ENCODE results near the gene ADRB2.

Gene ADRB2

DNA sequence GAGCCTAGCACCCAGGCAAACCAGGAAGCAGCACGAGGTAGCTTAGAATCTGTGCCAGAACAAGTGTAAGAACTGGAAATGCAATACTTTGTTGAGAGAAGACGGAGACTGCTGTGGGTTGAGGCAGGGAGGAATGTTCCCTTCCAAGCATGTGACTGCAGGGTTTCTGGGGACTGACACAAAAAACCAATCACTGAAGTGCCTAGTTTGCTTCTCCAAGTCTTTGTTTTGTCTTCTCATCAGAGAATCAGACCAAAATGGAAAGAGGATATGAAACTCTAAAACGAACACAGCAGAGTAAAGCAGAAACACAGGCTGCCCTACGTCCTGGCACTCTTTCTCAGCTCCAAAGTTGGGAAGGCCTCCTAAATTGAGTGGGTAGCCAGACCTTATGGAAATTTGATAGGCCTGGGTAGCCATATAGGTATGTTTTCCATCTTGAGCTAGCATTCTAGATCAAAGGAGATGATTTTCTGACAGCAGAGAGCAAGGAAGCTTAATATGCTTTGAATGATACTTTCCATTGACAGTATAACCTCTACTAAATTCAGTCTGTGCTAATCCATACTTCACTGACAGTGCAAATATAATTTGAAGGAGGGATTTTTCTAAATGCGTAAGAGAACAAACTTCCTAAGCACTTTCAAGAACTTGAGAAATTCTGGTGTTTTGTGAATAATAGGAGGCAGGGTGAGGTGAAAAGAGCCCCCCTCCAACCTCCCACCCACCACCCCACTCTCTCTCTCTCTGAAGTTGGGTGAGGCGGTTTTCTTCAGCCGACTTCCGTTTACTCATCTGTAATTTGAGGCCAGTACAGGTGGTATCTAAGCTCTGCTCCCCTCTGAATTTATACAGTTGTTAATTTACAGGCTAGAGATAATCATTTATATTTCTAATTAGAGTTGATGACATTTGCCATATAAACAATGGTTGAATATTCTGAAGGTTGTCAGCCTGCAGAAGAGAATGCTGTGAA is 5.5 kb downstream of the ADRB2 start:
- no peak for DNase-seq (ENCODE audit: low read depth, low spot score)

DNA sequence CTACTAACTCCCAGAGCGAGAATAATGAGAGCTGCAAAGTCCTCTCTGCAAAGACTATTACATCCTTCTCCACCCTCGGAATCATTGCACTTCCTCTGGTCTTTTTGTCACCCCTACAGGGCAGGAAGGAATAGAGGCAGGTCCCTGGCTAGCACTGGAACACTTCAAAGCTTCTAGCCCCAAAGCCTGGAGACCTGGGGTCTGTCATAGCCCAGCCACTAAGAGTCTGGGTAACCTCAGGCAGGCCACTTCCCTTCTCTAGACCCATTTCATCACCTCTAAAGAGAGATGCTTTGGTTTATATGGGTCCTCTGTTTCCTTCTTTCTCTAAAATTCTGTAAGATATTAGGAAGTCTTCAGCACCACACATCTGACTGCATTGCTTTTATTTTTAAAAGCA is 6.7 kb downstream of the ADRB2 start:
- no peak for DNase-seq (ENCODE audit: low read depth, low spot score)

DNA sequence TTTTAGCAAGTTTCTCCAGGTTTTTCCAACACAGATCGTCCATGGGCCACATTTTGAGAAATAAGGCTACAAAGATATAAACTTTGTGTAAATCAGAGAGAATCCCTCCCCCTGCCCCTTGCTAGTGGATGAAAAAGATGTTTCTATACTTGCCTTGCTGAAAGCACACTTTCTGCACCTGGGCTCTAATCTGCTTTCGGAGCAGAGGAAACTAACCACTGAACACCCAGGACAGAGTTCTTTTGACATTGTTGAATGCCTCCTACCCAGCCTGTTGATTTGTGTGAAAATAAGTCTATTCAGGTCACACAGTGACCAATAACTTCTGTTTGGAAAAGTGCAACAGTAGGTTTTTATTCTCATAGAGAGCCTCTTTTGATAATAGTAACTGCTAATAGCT is 7.5 kb downstream of the ADRB2 start:
- no peak for DNase-seq (ENCODE audit: low read depth, low spot score)

DNA sequence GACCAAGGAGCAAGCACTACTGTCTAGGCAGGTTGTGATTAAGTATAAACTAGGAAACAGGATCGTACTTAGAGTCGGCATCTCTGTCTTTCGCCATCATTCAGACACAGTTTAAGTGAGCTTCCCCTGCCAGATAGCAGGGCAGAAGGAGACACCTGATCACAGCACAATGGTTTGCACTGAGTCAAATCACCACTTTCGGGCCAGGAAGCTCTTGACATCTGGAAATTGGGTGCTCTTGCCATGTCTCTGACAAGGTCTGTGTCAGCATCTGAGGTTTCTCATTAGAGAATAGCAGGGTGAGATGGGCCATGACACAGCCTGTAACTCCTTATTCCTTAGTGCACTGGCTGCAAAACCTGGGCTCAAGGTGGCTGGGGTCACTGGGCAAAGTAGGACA is 8.3 kb downstream of the ADRB2 start:
- DNase-seq (ENCODE audit: low read depth, low spot score): no peak

DNA sequence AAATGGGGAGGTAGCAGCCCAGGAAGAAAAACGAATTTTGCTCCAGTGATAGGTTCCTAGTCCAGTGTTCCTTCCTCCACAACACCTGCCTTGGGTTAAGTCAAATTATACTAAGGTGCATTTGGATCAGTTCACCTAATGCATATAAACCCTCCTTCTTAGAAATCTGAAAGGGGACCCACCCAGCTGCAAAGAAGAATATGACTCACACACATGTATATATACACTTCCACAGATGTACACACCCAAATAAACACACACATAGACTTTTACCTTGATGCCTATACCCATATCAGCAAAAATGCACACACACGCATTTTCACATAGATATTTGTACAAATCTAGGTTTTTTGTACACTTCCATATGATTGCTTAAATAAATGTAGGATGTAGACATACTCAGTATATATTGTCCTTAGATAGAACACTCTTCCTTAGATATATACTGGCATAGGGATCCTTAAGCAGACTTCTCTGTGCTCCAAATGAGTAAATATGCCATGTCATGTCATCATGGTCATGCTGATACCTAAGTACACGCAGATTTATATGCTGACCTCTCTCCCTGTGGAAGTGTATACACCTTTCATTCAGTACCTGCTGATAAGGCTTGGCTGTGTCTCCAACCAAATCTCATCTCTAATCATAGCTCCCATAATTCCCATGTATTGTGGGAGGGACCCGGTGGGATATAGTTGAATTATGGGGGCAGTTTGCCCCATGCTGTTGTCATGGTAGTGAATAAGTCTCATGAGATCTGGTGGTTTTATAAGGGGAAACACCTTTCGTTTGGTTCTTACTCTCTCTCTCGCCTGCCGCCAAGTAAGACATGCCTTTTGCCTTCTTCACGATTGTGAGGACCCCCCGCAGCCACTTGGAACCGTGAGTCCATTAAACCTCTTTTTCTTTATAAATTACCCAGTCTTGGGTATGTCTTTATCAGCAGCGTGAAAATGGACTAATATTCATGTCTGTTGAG is 10.2 kb downstream of the ADRB2 start:
- DNase-seq (ENCODE audit: low read depth, low spot score): no peak

DNA sequence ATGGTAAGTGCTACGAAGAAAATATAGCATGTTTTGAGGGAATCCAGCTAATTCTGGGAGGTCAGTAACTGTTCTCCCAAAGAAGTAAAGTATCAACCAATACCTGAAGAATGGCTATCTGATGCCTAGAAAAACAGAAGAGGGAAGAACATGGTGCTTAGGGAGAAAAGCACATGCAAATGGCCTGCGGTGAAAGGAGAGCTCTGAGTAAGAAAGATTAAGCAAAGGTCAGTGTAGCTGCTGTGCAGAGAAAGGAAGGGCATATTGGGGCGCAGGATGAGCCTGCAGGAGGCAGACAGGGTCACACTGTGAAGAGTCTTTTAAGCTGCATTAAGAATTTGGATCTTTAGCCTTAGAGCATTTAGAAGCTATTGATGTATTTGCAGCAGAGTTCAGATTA is 11.0 kb downstream of the ADRB2 start:
- no peak for DNase-seq (ENCODE audit: low read depth, low spot score)

DNA sequence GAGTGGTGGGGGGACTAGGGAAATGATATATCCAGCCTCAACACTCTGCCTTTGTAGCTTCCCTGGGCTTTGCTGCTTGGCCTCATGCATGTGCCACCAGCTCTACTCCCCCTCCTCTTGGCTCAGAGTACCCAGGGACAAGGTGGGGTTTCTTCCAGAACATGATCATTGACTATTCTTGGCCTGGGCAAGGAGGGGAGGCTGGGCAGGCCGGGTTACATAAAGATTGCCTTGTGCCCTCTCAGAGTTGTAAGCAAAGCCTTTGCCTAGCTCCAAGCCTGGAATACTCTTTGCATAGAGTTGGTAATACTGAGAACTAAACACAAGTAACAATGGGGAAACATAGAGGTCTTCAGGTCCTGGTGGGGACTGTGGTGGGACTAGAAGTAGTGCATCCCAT is 11.9 kb downstream of the ADRB2 start:
- DNase-seq (ENCODE audit: low read depth, low spot score): no peak

DNA sequence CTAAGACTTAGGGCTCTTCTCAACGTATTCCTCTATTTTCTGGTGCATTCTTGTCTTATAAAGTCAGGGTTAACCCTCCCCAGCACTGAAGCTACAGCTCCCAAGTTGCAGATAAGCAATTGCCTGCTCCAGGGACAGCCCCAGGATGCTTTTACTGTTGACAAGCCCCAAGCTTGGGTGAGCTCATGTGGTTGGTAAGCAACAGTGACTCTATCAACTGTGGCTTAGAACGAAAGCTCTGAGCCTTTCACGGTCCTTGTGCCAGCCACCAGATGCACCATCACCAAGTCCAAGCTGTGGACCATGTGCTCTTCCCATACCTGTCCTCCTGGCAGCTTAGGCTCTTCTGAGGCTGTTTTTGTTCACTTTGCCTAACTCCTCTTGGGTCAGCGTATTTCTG is 13.5 kb downstream of the ADRB2 start:
- DNase-seq (ENCODE audit: low read depth, low spot score): no peak

DNA sequence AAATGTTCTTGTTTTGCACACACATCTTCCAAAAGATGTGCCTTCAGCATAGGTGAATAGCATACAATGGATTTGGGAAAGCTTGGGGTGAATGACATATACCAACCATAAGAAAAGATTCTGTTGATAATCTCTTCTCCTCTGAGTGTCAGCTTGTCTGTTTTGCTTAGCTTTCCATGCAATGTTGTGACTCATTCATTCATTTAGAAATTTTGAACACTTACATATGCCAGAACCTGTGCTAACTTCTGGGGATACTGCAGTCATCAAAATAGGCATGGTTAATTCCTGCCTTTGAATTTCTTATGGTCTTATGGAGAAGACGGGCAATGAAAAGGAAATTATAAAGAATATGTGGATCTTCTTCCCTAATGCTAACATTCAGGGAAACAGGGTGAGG is 14.1 kb downstream of the ADRB2 start:
- DNase-seq (ENCODE audit: low read depth, low spot score): no peak

DNA sequence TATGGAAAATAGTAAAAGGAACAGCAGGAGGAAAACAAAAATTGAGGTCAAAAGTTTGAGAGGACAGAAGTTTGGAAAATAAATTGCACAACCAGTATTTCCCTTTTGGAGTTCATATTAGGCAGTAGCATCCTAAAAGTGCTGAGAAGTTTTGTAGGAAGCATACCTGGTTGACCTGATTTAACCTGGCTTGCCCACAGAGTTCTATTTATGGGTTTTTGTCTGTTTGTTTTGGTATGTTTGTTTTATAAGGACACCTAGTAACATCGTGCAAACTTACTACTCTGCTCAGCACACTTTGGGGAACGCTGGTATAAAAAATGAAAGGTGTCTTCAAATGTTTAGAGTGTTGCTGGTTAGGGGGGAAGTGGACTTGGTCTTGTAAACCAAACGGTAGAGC is 15.1 kb downstream of the ADRB2 start:
- DNase-seq (ENCODE audit: low read depth, low spot score): no peak

DNA sequence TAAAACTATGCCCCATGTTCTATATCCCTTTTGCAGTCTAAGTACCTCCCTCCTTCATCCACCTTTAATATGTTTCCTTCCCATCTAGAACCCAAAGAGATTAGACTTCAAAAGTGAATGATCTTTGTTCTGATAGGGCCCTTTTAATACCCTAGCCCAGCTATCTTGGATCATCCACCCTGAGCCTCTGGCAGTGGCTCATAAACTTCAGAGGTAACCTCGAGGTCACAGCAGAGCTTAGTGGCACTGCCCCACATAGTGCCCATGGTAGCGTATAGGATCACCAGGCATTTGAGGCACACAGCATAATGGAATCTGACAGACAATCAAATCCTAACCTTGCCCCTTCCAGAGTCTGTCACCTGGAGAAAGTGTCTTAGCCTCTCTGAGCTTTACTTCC is 15.8 kb downstream of the ADRB2 start:
- no peak for DNase-seq (ENCODE audit: low read depth, low spot score)

DNA sequence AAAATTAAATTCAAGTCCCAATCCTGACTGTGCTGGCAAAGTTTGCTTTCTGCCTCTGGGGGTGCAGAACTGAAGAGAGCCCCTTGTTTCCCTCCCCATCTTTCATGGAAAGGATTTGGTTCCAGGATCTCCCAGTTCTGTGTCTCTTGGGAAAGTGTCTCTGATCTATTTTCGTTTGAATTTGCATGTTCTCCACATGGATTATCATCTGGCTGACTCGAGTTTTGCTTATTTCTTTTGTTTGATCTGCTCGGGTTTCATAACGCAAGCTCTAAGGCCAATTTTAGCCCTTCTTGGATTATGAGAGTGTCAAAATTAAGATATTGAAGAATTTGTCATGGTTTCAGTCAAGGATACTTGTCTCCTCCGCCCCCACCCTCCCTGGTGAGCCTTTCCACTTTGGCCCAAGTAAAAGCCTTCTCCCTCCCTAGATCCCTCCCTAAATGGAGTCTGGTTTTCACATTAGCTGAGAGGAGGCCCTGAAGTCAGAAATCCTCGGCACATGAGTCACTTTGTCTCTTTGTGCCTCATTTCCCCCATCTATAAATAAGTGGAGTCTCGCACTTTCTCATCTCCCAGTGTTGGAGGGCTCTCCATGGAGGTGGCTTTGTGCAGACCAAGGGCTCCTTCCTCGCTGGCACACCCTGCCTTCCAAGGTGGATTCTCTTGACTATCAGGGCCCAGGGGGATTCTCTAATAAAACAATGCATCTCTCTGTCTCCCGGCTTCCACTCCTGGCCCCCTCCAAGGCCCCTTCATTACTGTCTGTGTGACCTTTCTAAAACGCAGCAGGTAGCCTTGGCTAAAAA is 17.3 kb downstream of the ADRB2 start:
- no peak for DNase-seq (ENCODE audit: low read depth, low spot score)

DNA sequence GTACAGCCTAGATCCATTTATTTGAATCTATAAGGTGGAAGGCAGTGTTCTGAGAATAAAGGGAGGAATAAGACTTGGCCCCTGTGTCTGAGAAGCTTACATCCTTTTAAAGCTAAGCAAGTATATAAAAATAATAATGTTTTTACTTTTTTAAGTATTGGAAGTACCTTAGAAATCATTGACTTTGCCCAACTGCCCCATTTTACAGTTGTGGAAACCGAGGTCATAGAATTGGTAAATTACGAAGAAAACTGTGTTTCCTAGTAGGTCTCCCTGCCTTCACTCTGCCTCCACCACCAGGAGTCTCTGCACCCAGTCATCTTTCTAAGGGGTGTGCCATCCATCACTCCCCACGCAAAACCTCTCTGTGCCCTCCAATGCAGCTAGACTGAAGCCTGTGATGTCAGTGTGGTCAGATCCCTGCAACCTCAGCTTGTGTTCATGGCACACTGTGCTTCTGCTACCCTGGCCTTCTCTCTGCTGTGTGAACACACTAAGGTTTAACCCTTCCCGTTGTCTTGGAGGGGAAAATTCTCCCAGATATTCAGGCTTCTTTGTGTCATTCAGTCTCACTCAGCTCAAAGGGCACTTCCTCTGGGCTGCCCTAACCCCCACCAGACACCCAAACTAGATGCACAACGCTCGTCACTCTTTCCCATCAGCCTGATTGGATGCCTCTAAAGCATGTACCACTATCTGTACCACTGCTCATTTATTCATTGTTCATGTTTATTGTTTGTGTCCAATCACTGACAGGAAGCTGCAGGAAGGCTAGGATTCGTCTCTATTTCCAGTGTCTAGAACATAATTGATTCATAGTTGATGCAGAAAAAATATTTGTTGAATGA is 18.2 kb downstream of the ADRB2 start:
- no peak for DNase-seq (ENCODE audit: low read depth, low spot score)

DNA sequence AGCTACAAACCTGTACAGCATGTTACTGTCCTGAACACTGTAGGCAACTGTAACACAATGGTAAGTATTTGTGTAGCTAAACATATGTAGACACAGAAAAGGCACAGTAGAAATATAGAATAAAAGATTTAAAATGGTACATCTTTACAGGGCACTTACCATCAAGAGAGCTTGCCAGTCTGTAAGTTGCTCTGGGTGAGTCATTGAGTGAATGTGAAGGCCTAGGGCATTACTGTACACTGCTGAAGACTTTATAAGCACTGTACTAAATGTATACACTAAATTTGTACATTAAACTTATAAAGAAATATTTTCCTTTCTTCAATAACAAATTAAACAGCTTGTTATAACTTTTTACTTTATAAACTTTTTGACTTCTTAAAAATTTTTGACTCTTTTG is 20.5 kb downstream of the ADRB2 start:
- DNase-seq (ENCODE audit: low read depth, low spot score): no peak

DNA sequence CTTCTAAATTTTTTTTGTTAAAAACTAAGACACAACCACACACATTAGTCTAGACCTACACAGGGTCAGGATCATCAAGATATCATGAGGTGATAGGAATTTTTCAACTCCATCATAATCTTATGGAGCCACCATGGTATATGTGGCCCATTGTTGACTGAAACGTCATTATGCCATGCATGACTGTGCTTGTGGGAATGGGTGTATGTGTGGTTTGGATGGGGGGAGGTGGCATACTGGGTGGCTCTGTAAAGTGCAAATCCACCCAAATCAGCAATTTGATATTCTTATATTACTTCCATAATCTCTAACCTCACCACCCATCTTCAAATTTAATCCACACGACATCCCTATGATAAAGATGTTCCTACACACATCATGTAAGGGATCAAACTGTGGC is 21.0 kb downstream of the ADRB2 start:
- no peak for DNase-seq (ENCODE audit: low read depth, low spot score)

DNA sequence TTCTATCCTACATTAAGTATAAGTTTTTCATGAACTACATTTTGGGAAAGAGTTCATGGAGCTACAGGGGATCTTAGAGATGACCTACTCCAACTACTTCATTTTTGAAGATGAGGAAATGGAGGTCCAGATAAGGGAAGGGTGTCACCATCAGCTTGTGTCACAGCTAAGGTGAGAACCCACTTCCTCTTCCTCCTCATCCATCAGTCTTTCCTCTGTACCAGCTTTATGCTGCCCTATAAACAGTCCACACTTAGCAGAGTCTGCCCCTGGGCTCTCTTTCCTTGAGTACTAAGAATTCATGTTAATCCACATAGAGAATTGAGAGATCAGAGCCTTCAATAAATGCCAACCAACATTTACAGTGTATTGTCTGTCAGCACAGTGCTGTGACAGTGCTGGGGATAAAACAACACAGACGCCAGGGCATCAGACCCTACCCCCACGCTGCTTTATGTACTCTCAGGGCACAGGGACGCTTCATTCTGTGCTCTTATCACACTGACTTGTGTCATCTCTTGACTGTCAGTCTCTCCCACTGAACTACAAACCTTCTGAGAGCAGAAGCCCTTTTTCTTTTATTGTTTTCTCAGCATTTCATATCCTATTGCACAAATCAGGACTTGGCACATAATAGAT is 22.1 kb downstream of the ADRB2 start:
- DNase-seq (ENCODE audit: low read depth, low spot score): no peak

DNA sequence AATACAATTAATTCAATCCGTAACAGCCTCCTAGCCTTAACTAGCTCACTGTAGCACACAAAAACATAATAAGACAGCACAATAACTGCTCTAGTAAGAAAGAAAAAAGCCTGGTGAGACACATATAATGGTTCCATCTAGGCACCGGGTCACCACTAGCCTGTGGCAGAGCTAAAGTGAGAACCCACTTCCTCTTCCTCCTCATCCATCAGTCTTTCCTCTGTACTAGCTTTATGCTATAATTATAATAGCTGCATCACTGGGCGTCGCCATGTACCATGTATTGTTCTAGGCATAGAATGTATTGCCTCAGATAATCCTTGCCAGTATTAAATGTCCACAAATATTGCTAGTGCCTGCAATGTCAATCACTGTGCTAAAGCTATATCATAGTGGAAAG is 23.1 kb downstream of the ADRB2 start:
- DNase-seq (ENCODE audit: low read depth, low spot score): no peak

DNA sequence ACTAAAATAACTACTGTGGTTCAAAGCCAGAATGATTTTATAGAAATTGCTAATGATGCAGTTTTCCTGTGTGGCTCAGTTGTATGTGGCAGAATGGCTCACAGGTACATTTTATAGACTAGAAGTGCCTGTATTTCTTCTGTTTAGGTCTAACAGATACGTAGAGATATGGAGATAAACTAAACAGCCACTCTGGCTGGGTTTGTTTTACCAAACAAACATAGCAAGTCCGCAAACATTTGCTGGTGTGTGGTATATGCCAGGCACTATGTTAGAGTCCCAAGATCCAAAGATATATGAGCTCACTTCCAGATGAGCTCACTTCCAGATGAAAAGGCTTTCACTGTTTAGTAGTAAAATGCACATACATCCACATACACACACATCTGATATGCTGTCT is 24.4 kb downstream of the ADRB2 start:
- no peak for DNase-seq (ENCODE audit: low read depth, low spot score)

DNA sequence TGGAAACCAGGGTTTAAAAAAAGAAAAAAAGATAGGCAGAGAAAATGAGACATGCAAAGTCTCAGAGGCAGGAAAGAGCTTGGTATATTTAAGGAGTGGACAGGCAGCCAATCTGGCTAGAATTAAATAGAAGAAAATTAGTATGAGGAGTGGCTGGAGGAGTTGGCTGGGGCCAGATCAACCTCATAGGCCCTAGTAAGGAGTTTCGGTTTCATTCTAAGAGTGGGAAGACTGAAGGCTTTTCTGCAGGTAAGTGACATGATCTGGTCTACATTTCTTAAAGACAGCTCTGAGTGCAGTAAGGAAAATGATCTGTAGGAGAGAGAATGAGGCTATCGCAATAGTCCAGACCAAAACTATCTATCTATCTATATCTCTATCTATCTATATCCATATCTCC is 27.5 kb downstream of the ADRB2 start:
- DNase-seq (ENCODE audit: low read depth, low spot score): no peak

Data from smooth muscle cell of the brain vasculature (primary cell).